NK-92 treated with Interleukin-12 subunit alpha and Interleukin-12 subunit beta, amount 100 ng/mL, for 24 hours (cell line): ENCODE data around the gene PRMT6.
"Not testable (repeated sequence)": the region's sequence is repeated elsewhere in the genome, so short reads cannot be mapped to it uniquely, and the experiment has no call there.

Experiments
- DNase-seq: peaks from one replicate; lab custom pipeline; 2025; lab: John Stamatoyannopoulos, UW

The PRMT6 gene

GRCh38 chr1:107056426-107057196 lies at the start of gene PRMT6:
TSS of gene PRMT6 (plus strand) at chr1:107056674. CDS start at chr1:107056716, 42 bp downstream.
- DNase-seq: peak; percentile 64

DNA sequence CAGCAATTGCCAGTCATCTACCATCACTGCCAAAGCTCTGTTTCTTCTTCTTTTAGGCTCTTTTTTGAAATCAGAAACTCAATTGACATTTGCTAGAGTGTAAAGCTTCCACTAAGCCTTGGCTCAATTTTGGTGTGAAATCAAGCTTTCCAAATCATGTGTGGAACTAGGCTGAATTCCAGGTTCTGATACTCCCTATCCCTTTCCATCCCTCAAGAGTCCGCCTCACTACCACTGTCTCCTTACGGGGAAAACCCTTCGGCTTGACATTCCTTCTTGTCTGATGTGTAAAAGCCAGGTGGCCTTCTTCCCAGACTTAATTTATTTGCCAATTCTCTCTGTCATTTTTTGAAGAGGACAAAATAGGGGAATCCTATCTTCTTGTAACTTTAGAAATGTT lies 47.2 kb upstream of the PRMT6 start:
- DNase-seq: no peak

DNA sequence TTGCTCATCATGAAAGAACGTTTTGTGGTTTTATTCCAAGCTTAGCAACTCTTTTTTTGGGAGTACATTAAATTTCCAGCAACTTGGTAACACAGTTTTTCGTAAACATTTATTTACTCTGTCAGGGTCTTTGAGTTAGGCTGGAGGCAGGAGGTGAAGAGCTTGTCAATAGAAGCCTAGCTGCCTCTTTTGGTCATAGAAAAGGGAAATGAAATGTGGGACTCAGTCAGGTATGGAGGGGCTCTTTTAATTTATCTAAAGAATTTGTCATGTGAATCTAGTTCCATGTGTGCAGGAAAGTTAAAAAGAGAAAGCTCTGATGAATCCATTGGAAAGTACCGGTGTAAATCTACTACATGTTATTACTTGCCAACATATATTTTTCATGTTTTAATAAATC lies 45.9 kb upstream of the PRMT6 start:
- DNase-seq: no peak

- no peak for DNase-seq
Measured at GRCh38 chr1:107016376-107016978, 40.0 kb upstream of the PRMT6 start.

DNA sequence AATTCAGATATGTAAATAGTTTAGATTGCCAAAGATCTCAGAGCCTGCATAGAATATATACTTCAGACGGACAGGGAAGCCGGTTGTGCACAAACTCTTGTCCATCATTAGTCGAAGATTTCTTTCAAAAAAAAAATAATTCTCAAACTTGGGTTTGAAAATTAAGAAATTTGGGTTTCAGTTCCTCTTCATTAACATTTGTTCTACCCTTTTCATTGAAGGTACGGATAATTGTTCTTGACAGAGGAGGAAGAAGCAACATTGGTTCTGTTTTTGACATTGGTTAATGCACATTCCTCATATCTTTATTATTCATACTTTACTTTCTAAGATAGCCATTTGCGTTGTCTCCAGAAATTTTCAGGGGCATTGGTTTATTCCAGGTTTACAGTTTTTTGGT lies 38.0 kb upstream of the PRMT6 start:
- no peak for DNase-seq

DNA sequence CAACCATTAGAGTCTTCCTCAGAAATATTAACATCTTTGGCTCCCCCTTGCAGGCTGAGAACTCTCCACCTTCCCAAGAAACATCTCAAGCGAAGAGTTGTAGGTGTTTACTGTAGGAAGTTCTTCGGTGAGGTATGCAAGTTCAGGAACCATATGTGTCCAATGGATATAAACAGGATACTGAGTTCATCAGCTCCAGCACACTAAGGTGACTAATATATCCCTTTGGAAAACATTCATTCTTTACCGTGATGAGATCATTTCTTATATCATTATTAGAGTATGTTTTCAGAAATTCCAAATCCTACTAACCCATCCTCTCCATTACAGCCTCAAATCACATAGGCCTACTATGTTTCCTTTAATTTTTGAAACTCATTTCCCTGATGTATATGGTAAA lies 37.3 kb upstream of the PRMT6 start:
- DNase-seq: no peak

- DNase-seq: not testable (repeated sequence)
Measured at GRCh38 chr1:107038874-107039273, 17.6 kb upstream of the PRMT6 start.

DNA sequence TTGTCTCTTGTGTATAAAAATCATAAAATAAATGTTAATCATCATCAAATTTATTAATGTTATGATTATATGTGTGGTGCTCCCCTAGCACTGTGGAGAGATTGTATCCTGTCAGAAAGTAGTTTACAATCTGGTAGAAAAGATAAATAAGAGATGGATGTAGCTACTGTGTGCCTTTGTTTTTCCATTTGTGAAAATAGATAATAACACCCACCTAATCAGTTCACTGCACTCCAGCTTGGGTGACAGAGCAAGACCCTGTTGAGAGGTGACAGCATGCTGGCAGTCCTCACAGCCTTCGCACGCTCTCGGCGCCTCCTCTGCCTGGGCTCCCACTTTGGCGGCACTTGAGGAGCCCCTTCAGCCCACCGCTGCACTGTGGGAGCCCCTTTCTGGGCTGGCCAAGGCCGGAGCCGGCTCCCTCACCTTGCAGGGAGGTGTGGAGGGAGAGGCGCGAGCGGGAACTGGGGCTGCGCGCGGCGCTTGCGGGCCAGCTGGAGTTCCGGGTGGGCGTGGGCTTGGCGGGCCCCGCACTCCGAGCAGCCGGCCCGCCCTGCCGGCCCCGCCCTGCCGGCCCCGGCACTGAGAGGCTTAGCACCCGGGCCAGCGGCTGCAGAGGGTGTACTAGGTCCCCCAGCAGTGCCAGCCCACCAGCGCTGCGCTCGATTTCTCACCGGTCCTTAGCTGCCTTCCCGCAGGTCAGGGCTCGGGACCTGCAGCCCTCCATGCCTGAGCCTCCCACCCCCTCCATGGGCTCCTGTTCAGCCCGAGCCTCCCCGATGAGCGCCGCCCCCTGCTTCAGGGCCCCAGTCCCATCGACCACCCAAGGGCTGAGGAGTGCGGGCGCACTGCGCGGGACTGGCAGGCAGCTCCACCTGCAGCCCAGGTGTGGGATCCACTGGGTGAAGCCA lies 11.9 kb upstream of the PRMT6 start:
- DNase-seq: not testable (repeated sequence)

DNA sequence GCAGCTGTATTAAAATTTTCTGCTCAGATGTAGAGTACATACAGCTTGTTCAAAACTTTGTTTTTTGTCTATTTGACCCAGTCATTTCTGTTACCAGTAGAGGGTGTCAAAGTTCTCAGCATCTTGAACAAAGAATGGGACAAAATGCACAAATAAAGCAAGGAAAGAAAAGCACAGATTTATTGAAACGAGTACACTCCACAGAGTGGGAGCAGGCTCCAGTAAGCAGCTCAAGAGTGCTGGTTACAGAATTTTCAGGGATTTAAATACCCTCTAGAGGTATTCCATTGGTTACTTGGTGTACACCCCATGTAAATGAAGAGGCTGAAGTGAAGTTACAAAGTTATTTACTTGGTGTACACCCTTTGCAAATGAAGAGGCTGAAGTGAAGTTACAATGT lies 8.9 kb upstream of the PRMT6 start:
- DNase-seq: no peak

- DNase-seq: no peak
Measured at GRCh38 chr1:107048241-107048640, 8.2 kb upstream of the PRMT6 start.

DNA sequence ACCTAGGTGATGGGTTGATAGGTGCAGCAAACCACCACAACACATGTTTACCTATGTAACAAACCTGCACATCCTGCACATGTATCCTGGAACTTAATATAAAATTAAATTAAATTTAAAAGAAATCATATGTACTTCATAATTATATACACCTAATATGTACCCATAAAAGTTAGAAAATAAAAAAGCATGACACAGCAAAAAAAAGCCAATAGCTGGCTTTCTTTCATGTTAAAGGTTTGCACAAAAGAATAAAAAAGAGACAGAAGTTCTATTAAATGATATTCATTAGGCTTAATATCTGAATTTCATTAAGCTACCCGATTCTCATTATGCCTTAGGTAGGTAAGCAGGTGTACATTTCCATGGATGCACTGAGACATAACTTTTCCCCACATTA lies 5.2 kb upstream of the PRMT6 start:
- no peak for DNase-seq

- DNase-seq: not testable (repeated sequence)
Measured at GRCh38 chr1:107055919-107056425, 502 bp upstream of the PRMT6 start.

DNA sequence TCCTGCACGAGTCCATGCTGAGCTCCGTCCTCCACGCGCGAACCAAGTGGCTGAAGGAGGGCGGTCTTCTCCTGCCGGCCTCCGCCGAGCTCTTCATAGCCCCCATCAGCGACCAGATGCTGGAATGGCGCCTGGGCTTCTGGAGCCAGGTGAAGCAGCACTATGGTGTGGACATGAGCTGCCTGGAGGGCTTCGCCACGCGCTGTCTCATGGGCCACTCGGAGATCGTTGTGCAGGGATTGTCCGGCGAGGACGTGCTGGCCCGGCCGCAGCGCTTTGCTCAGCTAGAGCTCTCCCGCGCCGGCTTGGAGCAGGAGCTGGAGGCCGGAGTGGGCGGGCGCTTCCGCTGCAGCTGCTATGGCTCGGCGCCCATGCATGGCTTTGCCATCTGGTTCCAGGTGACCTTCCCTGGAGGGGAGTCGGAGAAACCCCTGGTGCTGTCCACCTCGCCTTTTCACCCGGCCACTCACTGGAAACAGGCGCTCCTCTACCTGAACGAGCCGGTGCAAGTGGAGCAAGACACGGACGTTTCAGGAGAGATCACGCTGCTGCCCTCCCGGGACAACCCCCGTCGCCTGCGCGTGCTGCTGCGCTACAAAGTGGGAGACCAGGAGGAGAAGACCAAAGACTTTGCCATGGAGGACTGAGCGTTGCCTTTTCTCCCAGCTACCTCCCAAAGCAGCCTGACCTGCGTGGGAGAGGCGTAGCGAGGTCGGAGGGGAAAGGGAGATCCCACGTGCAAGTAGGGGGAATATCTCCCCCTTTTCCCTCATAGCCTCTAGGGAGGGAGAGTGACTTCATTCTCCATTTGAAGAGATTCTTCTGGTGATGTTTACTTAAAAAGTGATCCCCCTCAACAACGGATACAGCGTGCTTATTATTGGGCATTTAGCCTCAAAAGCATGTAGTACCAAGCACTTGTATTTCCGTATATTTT lies 991 bp downstream of the PRMT6 start:
- no peak for DNase-seq

DNA sequence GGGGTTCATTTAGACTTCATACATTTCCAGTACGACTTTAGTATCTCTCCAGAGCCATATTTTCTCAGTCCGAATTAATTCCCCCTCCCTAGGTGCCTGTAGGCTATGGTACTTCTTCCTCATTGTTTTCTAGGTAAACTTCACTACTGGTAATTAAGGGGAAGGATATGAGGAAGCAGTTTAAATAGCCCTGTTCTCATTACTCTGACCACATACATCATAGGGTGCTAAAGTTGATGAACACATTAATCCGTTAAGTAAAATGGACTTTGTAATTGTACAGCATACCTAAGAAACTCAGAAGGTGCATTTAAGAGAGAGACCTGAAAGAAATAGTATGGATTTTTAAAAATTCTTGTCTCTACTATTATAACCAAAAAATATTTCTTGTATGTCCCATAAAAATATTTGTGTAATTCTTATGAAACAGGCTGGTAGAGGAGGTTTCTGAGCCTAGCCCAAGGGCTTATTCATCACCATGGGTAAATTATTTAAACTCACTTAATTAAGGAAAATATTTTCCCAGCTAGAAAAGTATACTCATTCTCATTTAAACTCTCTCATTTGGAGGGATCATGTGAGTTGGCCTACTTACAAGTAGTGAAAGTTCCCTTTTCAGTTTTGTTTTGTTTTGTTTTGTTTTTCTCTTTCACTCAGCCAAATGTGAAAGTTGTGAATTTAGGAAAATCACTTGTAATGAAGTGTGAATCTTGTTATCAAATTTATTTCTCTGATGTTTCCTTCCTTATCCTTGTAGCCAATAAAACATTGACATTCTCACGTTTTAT lies 2.0 kb downstream of the PRMT6 start:
- DNase-seq: no peak

DNA sequence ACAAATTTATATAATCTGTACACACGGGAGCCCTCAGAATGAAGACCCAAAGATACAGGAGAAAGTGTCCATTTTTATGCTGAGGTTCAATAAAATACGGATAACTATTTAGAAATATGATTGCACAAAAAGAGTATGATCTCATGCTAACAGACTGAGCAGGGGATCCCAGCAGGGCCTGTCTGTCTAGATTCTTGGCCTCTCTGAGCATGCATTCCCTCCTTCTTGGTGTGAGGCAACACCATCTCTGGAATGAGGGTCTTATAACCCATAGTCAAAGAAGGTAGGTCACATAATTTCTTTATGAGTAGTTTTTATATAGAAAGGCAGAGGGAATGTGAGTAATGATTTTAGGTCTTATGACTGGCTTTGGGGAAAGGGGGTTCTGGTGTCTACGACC lies 5.4 kb downstream of the PRMT6 start:
- DNase-seq: no peak

- DNase-seq: no peak
Measured at GRCh38 chr1:107073493-107073892, 17.0 kb downstream of the PRMT6 start.

GRCh38 chr1:107076841-107077240 lies 20.4 kb downstream of the PRMT6 start:
- DNase-seq: no peak

- no peak for DNase-seq
Measured at GRCh38 chr1:107079249-107079648, 22.8 kb downstream of the PRMT6 start.

- DNase-seq: no peak
Measured at GRCh38 chr1:107081102-107081501, 24.6 kb downstream of the PRMT6 start.

DNA sequence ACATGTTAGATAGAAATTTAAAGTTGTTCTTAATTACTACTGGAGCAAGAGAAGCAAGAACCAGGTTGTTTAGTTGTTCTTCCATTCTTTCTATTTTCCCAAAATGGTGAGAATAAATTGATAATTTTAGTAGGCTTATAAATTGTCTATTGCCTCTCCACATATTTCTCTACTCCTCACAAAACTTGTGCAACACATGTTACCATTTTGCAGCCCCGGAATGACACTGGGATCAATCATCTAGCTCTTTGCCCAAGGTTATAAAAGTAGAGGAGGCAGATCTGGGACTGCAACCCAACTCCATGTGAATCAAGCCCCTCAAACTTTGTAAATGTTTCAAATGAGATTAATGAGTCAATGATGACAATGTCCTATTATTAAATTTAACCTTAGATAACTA lies 34.9 kb downstream of the PRMT6 start:
- no peak for DNase-seq

DNA sequence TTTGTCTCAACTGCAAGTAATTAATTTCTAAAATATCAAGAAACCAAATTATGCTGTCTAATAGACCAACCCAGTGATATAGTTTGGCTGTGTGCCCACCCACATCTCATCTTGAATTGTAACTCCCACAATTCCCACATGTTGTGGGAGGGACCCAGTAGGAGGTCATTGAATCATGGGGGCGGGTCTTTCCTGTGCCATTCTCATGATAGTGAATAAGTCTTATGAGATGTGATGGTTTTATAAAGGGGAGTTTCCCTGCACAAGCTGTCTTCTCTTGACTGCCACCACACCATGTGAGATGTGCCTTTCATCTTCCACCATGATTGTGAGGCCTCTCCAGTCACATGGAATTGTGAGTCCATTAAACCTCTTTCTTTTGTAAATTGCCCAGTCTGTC lies 36.9 kb downstream of the PRMT6 start:
- DNase-seq: not testable (repeated sequence)
